ENCODE results near the gene RALGDS. TPM values are rescaled to one million over a fixed set of nuclear protein-coding genes. Genes with fewer than 3 reads are reported as not detected.

Gene RALGDS
- total and polyA plus RNA-seq, 2 of the 4 experiments (the other 2 are of a cell fraction): 13.1 to 36.9 TPM

- Histone ChIP-seq H3K9me1 (ENCODE audit: insufficient read depth, low read length) (no peaks in the 10 kb centered on the region), H4K20me1 (ENCODE audit: insufficient read depth, low read length) (peaks cover 17% of the 10 kb centered on the region), H3K4me3 (ENCODE audit: insufficient read depth, low read depth, low read length) (no peak overlapping the region), H3K4me1 (ENCODE audit: control insufficient read depth, insufficient read depth, low read length) (no peaks in the 10 kb centered on the region), H3K36me3 (ENCODE audit: control insufficient read depth, insufficient read depth, low read length) (peaks cover 60% of the 10 kb centered on the region), H3K4me2 (ENCODE audit: low read depth, low read length) (no peak overlapping the region), H2AK5ac (ENCODE audit: low read depth, low read length) (no peak overlapping the region), H3K27ac (ENCODE audit: insufficient read depth, low read length) (no peak overlapping the region), H3K23ac (ENCODE audit: low read depth, low read length) (no peak overlapping the region), H3K9me3 (ENCODE audit: control insufficient read depth, insufficient read depth, low read length) (no peaks in the 10 kb centered on the region), H2BK5ac (ENCODE audit: low read depth, low read length, poor library complexity, severe bottlenecking) (no peak overlapping the region), H2AFZ (replicated peaks; ENCODE audit: low read length, poor library complexity) (no peak overlapping the region), H2BK120ac (ENCODE audit: low read depth, low read length) (no peak overlapping the region), H3K27me3 (ENCODE audit: control insufficient read depth, insufficient read depth, low read length) (no peaks in the 10 kb centered on the region), H3K4ac (ENCODE audit: low read depth, low read length) (no peak overlapping the region), H4K5ac (ENCODE audit: low read depth, low read length) (no peak overlapping the region), H4K8ac (ENCODE audit: low read depth in 2 of 2, low read length in 2 of 2) (no peak overlapping the region), H3K9ac (ENCODE audit: low read depth, low read length) (no peak overlapping the region), H3K18ac (ENCODE audit: low read depth, low read length) (no peak overlapping the region), H3K14ac (replicated peaks; ENCODE audit: low read depth, low read length) (no peak overlapping the region), H3K79me1 (ENCODE audit: low read depth in 1 of 2, low read length in 2 of 2) (peaks cover 0 to 2% of the 10 kb centered on the region in 2 experiments; a peak in 3 of 4 replicates), H3K56ac (ENCODE audit: extremely low read depth, insufficient read depth, low read length) (no peak overlapping the region), H4K91ac (ENCODE audit: insufficient read depth, low read depth, low read length) (no peak overlapping the region), H2BK15ac (ENCODE audit: low read depth, low read length) (no peak overlapping the region), H2AK9ac (replicated peaks; ENCODE audit: low read depth, low read length, poor library complexity) (no peak overlapping the region), H2BK20ac (ENCODE audit: low read depth, low read length) (no peak overlapping the region)
- no peak for ATAC-seq (ENCODE audit: low read depth)
- DNase-seq: no peak
- no peak for TF ChIP-seq CEBPB (IDR thresholded peaks at IDR 0.05; ENCODE audit: low read depth, low read length)
- no peak for TF ChIP-seq CTCF (conservative IDR thresholded peaks at IDR 0.05; ENCODE audit: low read depth, low read length)
- TF ChIP-seq USF2 (IDR thresholded peaks at IDR 0.05; ENCODE audit: low read depth, low read length): no peak
- TF ChIP-seq NFE2L2 (IDR thresholded peaks at IDR 0.05; ENCODE audit: low read depth, low read length): no peak
- TF ChIP-seq BHLHE40 (IDR thresholded peaks at IDR 0.05; ENCODE audit: low read depth, low read length): no peak
- no peak for TF ChIP-seq CHD1 (IDR thresholded peaks at IDR 0.05; ENCODE audit: low read depth, low read length)
- TF ChIP-seq ELK1 (IDR thresholded peaks at IDR 0.05; ENCODE audit: borderline replicate concordance, low read depth, low read length): no peak
- no peak for TF ChIP-seq RFX5 (IDR thresholded peaks at IDR 0.05; ENCODE audit: low read depth, low read length)
- 97% methylated on average over 4 of the region's 17 CpGs; no CpG with 5 or more reads in 1 of the 2 experiments for WGBS, 2 experiments (ENCODE audit: extremely low coverage in 2 of 2, insufficient read length in 1 of 2)
- dilution Hi-C loops (cut with HindIII; ENCODE audit: low sequenced_read_pairs, unreplicated experiment): no loop called here
- in situ Hi-C loops (cut with MboI; ENCODE audit: low sequenced_read_pairs): loop anchor here (5.0 kb wide), 1 partner anchor 41 kb away; no protein-coding TSS in a partner anchor
- intact Hi-C loops (cut with micrococcal nuclease): no loop called here
- ChIA-PET POLR2A (ENCODE audit: unreplicated experiment) (interaction anchor here (1.1 kb wide), 1 partner anchor 76 kb away, joined by 4 read pairs; the partner anchor contains the start of gene GTF3C5), CTCF (interaction anchor here (3.6 kb wide), 1 partner anchor 38 kb away, joined by 16 read pairs; no protein-coding TSS in a partner anchor)
- BruUV-seq (replicated peaks): no TSS peak
These were observed 14.4 kb downstream of the RALGDS start for GRCh38 chr9:133106511-133107244.

All from IMR-90 (cell line).